GM12873 (cell line): ENCODE data around the gene LENEP.

ENCODE experiments used
- TF ChIP-seq, protein P1 (sequence below): IDR thresholded peaks from 2 replicates; pipeline ENCODE4 v1.5.1; 2012; ENCODE audit warnings: low read depth, mild to moderate bottlenecking, moderate library complexity, low read length, control low read depth; ENCODE audit not compliant: insufficient read depth; ENCODE audit errors: missing control alignments

Gene LENEP

DNA sequence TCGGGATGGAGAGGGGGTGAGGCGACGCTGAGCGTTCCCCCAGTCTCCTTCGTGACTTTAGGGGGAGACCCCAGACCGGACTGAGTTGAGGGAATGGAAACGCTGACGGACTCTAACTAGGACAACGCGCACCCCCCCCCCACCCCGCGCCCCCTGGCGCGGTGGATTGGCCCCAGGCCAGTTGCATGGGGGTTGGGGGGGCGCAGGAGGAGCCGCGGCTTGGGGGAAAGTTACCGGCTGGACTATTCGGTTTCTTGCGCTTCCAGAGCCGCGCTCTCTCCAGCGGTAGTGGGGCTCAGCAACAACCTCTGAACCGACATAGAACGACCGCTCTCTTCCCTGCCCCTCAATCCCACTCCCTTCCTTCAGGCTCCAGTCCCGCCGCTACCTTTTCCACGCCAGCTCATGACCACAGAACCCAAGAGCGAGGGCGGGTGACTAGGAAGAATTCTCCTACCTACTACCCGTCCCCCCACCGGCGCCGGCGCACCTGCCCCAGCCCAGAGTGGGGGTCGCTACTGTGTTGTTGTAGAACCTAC lies 9.9 kb downstream of the LENEP start:
- TF ChIP-seq, protein P1, sequence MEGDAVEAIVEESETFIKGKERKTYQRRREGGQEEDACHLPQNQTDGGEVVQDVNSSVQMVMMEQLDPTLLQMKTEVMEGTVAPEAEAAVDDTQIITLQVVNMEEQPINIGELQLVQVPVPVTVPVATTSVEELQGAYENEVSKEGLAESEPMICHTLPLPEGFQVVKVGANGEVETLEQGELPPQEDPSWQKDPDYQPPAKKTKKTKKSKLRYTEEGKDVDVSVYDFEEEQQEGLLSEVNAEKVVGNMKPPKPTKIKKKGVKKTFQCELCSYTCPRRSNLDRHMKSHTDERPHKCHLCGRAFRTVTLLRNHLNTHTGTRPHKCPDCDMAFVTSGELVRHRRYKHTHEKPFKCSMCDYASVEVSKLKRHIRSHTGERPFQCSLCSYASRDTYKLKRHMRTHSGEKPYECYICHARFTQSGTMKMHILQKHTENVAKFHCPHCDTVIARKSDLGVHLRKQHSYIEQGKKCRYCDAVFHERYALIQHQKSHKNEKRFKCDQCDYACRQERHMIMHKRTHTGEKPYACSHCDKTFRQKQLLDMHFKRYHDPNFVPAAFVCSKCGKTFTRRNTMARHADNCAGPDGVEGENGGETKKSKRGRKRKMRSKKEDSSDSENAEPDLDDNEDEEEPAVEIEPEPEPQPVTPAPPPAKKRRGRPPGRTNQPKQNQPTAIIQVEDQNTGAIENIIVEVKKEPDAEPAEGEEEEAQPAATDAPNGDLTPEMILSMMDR = no peak

DNA sequence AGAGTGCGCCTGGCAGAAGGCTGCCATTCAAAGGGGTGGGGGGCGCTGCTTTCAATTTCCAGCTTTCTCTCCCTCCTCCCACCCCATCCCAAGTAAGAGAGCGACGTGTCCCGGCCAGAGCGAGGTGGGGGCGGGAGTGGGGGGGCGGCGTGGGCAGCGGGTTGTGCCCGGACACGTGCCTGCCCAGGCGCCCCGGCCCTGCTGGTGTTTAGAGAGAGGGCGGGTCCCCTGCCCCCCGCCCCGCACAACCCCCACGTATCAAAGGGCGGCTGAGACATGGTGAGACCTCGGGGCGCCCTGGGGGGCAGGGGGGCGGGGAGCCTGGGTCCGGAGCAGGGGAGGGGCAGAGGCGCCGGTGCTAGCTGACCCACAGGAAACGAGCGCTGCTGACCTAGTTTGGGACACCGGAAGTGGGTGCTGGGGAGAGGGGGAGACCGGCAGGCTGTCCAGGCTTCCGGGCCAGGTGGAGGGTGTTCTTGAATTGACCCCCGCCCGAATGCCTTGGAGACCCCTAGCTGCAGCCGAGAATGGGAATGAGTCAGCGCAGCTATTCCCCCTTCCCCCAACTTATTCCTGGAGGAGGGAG lies 10.5 kb downstream of the LENEP start:
- TF ChIP-seq, protein P1 = no peak

DNA sequence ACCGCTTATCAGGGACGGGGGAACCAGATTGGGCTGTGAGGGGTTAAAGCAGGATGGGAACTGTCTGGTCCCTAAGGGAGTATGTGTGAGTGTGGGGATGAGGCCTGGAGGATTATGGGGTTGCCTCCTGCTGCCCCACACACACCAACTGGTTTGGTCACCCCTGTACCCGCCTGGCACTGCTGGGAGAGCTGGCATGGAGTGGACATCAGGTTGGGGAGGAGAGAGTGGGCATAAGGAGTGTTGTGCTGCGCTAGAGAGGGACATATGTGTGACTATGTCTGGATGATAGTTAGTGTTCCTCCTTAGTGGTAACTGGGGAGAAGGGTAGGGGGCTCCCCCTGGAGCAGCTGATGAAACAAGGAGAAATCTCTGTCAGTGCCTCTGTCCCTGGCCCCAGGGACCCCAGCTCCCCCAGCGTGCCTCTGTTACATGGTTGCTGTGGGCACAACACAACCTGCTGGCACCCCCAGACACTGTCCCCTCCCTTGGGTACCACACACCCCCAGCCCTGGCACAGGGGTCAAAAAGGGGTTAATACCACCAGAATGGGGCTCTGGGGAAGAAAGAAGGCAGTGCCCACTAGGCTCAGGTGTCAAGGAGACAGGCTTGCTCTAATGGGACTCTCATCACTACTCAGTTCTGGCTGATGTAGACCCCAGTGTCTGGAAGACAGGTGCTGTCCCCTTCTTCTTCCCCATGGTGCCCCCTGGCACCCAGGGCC lies 11.1 kb downstream of the LENEP start:
- TF ChIP-seq, protein P1 = no peak

DNA sequence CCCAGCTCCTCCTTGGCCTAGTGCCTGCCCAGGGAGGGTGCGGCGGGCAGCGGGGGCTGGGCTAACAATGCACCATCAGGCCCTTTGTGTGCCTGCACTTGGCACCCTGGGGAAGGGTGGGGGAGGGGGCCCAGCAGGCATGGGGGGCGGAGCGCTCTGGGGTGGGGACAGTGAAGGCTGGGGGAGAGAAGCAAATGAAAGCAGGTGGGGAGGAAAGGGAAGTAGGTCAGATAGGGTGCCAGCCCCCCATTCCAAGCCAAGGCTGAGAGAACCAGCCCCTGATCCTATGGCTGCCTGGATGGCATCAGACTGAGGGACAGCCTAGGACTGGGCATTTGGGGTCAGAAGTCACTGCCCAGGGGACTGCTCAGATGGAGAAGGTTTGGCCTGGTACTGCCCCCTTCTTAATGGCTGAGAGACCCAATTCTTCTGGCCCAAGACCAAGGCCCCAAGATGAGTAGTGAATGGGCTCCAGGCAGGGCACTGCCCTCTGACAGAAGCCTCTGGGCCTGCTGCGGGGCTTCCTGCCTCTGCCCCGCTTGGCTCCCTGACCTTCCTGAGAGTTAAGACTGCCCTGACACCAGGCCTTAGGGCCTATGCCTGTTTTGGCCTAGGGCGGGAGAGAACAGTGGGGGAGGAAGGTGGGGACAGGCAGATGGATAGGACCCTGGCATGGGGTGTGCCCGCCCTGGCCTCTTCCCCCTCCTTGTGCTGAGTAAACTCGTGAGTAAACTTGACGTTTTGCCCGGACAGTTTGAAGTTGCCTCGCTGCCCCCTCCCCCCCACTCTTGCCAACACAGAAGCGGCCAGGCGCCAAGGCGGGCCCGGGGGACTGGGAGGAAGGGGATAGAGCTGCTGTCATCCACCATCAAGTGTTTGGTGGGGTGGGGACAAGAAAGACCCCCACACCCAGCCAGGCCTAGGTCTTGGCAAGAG lies 12.0 kb downstream of the LENEP start:
- TF ChIP-seq, protein P1 = no peak

DNA sequence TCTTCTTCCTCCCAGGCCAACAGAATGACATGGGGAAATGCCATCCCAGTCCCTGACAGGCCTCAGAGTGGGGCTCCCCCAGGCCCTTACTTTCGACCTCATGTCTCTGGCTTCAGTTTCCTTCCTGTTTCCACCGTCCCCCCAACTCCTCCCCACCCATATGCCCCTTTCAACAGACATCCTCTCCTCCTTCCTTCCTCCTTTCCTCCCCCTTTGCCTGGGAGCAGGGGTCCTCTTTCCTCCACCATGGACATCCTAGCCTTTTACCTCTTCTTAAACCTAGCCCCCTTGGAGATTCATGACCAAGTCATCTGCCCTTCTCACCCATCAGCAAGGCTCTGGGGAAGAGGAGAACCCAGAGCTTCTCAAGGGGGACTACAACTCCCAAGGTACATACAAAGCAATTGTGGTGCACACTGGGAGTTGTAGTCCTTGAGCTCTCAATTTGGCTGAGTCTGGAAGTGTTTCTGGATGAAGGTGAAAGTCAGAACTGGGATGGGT lies 13.3 kb downstream of the LENEP start:
- TF ChIP-seq, protein P1 = no peak

DNA sequence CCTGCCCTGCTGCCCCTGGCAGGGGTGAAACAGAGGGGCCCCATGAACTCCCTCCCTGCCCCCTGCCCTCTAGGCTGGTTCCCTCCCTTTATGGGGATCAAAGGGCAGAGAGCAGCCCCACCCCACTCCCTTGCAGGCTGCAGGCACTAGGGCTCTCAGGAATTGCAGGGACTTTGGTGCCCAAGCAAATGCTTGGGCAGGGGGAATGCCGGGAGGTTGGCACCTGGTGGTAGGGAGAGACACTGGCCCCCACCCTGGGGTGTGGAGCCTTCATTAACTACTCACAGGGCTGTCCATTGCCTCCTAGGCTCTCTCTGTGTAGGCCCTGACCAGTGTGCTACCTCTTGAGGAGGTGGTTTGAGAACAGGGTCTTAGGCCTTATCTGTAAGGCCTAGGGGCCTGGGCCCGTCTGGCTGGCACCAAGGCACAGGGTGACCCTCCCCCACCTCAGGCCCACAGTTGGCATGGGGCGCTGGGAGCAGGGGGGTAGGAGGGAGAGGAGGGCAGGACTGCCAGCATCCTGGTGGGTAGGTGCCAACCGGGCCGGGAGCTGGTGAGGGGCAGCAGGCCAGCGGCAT lies 14.0 kb downstream of the LENEP start:
- TF ChIP-seq, protein P1 = no peak
